Neutrophil (primary cell): ENCODE results near the gene DMAP1.

ENCODE experiments used
- H3K27ac ChIP-seq: fragments of 200-600 bp; sonication (generic); 2 replicates; pipeline ENCODE4 v1.5.1; 2016; ENCODE audit warnings: mild to moderate bottlenecking, moderate library complexity
- H3K27me3 ChIP-seq: fragments of 200-600 bp; sonication (generic); 2 replicates; pipeline ENCODE4 v1.6.0; 2016; ENCODE audit warnings: mild to moderate bottlenecking
- H3K36me3 ChIP-seq: fragments of 200-600 bp; sonication (generic); 2 replicates; pipeline ENCODE4 v1.5.1; 2017
- H3K4me1 ChIP-seq, 2 experiments: fragments of 200-600 bp in 1 of 2; sonication (generic) in 1 of 2; 1 replicate in 1 of 2; 2 replicates in 1 of 2; pipeline versions ENCODE4 v1.5.1 to v1.6.1; 2013 to 2016; ENCODE audit warnings: low read depth in 1 of 2, low read length in 1 of 2, mild to moderate bottlenecking in 1 of 2, moderate library complexity in 1 of 2; ENCODE audit not compliant: control insufficient read depth in 1 of 2, insufficient read depth in 1 of 2
- H3K4me3 ChIP-seq, 2 experiments: fragments of 200-600 bp in 1 of 2; sonication (generic) in 1 of 2; 1 replicate in 1 of 2; 2 replicates in 1 of 2; pipeline ENCODE4 v1.5.1; 2013 to 2016; ENCODE audit warnings: low read depth in 1 of 2, low read length in 1 of 2, mild to moderate bottlenecking in 1 of 2, moderate library complexity in 1 of 2
- H3K9me3 ChIP-seq: fragments of 200-600 bp; sonication (generic); 2 replicates; pipeline ENCODE4 v1.5.1; 2016
- TF ChIP-seq, protein P1 (sequence below): fragments of 200-600 bp; sonication (generic); IDR thresholded peaks from 2 replicates; pipeline ENCODE4 v1.5.1; 2016; ENCODE audit warnings: antibody characterized with exemption

The DMAP1 gene

GRCh38 chr1:44259090-44259489 lies 45.8 kb downstream of the DMAP1 start:
- Histone ChIP-seq H3K4me3 (no peak overlapping the region), H3K27me3 (no peaks in the 10 kb centered on the region), H3K27ac (no peak overlapping the region), H3K9me3 (no peaks in the 10 kb centered on the region), H3K36me3 (no peaks in the 10 kb centered on the region), H3K4me1 (peaks cover 11 to 13% of the 10 kb centered on the region in 2 experiments)
- TF ChIP-seq, protein P1, sequence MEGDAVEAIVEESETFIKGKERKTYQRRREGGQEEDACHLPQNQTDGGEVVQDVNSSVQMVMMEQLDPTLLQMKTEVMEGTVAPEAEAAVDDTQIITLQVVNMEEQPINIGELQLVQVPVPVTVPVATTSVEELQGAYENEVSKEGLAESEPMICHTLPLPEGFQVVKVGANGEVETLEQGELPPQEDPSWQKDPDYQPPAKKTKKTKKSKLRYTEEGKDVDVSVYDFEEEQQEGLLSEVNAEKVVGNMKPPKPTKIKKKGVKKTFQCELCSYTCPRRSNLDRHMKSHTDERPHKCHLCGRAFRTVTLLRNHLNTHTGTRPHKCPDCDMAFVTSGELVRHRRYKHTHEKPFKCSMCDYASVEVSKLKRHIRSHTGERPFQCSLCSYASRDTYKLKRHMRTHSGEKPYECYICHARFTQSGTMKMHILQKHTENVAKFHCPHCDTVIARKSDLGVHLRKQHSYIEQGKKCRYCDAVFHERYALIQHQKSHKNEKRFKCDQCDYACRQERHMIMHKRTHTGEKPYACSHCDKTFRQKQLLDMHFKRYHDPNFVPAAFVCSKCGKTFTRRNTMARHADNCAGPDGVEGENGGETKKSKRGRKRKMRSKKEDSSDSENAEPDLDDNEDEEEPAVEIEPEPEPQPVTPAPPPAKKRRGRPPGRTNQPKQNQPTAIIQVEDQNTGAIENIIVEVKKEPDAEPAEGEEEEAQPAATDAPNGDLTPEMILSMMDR, result no peak

DNA sequence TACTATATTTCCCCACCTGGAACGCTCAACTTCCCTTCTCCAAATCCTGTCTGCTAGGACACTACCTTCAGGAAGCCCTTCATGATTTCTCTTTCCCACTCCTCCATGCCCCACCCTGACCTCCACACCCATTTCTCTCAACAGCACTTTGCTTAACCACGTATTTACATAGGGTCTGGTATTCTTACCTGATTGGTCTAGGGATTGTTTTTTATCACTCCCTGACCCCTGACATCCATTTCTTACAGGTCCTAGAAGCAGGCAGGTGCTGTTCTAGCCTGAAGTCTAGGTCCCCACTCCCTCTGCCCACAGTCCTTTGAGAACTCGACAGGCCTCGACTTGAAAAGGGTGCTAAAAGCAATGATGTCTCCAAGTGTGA lies 47.5 kb downstream of the DMAP1 start:
- TF ChIP-seq, protein P1, result no peak
- no peaks in the 10 kb centered on the region for H3K27me3 ChIP-seq
- no peak overlapping the region for H3K27ac ChIP-seq
- H3K36me3 ChIP-seq, result no peaks in the 10 kb centered on the region
- peaks cover 11 to 13% of the 10 kb centered on the region in 2 experiments for H3K4me1 ChIP-seq
- no peaks in the 10 kb centered on the region for H3K9me3 ChIP-seq
- H3K4me3 ChIP-seq, result no peak overlapping the region

- no peak overlapping the region for H3K4me3 ChIP-seq
- H3K27ac ChIP-seq, result no peak overlapping the region
- TF ChIP-seq, protein P1, result no peak
- no peaks in the 10 kb centered on the region for H3K36me3 ChIP-seq
- H3K4me1 ChIP-seq, result peaks cover 11 to 13% of the 10 kb centered on the region in 2 experiments
- H3K27me3 ChIP-seq, result no peaks in the 10 kb centered on the region
- H3K9me3 ChIP-seq, result no peaks in the 10 kb centered on the region
Measured at GRCh38 chr1:44261171-44261817, 48.0 kb downstream of the DMAP1 start.

GRCh38 chr1:44261962-44262361 lies 48.7 kb downstream of the DMAP1 start:
- H3K36me3 ChIP-seq, result no peaks in the 10 kb centered on the region

GRCh38 chr1:44262414-44262813 lies 49.1 kb downstream of the DMAP1 start:
- TF ChIP-seq, protein P1, result no peak
- H3K4me3 ChIP-seq, result no peak overlapping the region
- H3K27me3 ChIP-seq, result no peaks in the 10 kb centered on the region
- peaks cover 11 to 13% of the 10 kb centered on the region in 2 experiments for H3K4me1 ChIP-seq
- H3K9me3 ChIP-seq, result no peaks in the 10 kb centered on the region
- H3K27ac ChIP-seq, result no peak overlapping the region
- no peaks in the 10 kb centered on the region for H3K36me3 ChIP-seq

More at GRCh38 chr1:44261962-44262361, 48.7 kb downstream of the DMAP1 start:
- H3K9me3 ChIP-seq, result no peaks in the 10 kb centered on the region
- H3K4me1 ChIP-seq, result peaks cover 11 to 13% of the 10 kb centered on the region in 2 experiments
- H3K27me3 ChIP-seq, result no peaks in the 10 kb centered on the region
- H3K27ac ChIP-seq, result no peak overlapping the region
- no peak overlapping the region for H3K4me3 ChIP-seq
- TF ChIP-seq, protein P1, result no peak
